DND-41 (cell line): Measurements from ENCODE around the gene SNAPIN.
A peak's percentile ranks its signal among the peaks of the same experiment; 100 is the strongest.

Experiments used
- ATAC-seq: fragments of 200-7000 bp; cut with Tn5 transposase; 3 replicates; pipeline ENCODE4 v1.9.1; 2021; ENCODE audit warnings: low read depth; ENCODE audit not compliant: insufficient read depth
- DNase-seq: peaks from one replicate; pipeline ENCODE4 v3.0.0-alpha.2; 2020
- H2AFZ ChIP-seq: 2 replicates; pipeline ENCODE4 v1.6.0; 2012; ENCODE audit warnings: low read depth, low read length
- H3K27ac ChIP-seq: 2 replicates; pipeline ENCODE4 v1.5.1; 2012; ENCODE audit warnings: low read length, inconsistent platforms
- H3K27me3 ChIP-seq: fragments of 200-600 bp; sonication (generic); 2 replicates; pipeline ENCODE4 v1.6.0; 2012; ENCODE audit warnings: low read length, mild to moderate bottlenecking, inconsistent platforms; ENCODE audit not compliant: insufficient read depth, poor library complexity
- H3K36me3 ChIP-seq: 2 replicates; pipeline ENCODE4 v1.5.1; 2012; ENCODE audit warnings: low read length, inconsistent platforms; ENCODE audit not compliant: insufficient read depth
- H3K4me1 ChIP-seq: 2 replicates; pipeline ENCODE4 v1.5.1; 2012; ENCODE audit warnings: mild to moderate bottlenecking, low read length; ENCODE audit not compliant: insufficient read depth
- H3K4me2 ChIP-seq: 2 replicates; pipeline ENCODE4 v1.6.0; 2012; ENCODE audit warnings: mild to moderate bottlenecking, moderate library complexity, low read length, inconsistent platforms; ENCODE audit not compliant: insufficient read depth
- H3K4me3 ChIP-seq, 2 experiments: fragments of 200-600 bp in 1 of 2; shearing (Covaris generic) in 1 of 2; 2 replicates each; pipeline ENCODE4 v1.5.1; 2012 to 2016; ENCODE audit warnings: inconsistent platforms in 2 of 2, low read length in 2 of 2, mild to moderate bottlenecking in 2 of 2, low read depth in 1 of 2, moderate library complexity in 1 of 2
- H3K79me2 ChIP-seq: 2 replicates; pipeline ENCODE4 v1.6.0; 2012; ENCODE audit warnings: low read length, inconsistent platforms; ENCODE audit not compliant: insufficient read depth
- H3K9ac ChIP-seq: 2 replicates; pipeline ENCODE4 v1.6.0; 2012; ENCODE audit warnings: low read depth, mild to moderate bottlenecking, inconsistent platforms, low read length, moderate library complexity
- H3K9me3 ChIP-seq: 2 replicates; pipeline ENCODE4 v1.5.1; 2012; ENCODE audit warnings: low read length, moderate library complexity, mild to moderate bottlenecking, inconsistent platforms; ENCODE audit not compliant: insufficient read depth, severe bottlenecking
- H4K20me1 ChIP-seq: 2 replicates; pipeline ENCODE4 v1.6.0; 2012; ENCODE audit warnings: low read length; ENCODE audit not compliant: insufficient read depth
- CTCF ChIP-seq: IDR thresholded peaks from 2 replicates; pipeline ENCODE4 v1.5.1; 2012; ENCODE audit warnings: borderline replicate concordance, low read length, moderate library complexity, mild to moderate bottlenecking; ENCODE audit not compliant: poor library complexity, severe bottlenecking; ENCODE audit errors: extremely low read depth
- EZH2 ChIP-seq: IDR thresholded peaks from 3 replicates; pipeline ENCODE4 v1.6.1; 2012; ENCODE audit warnings: borderline replicate concordance, low read depth, mild to moderate bottlenecking, moderate library complexity, low read length, inconsistent platforms; ENCODE audit not compliant: severe bottlenecking

Gene SNAPIN

GRCh38 chr1:153658400-153659174 lies at the start of gene SNAPIN:
TSS of gene SNAPIN (plus strand) at chr1:153658703. CDS start at chr1:153658744, 41 bp downstream.
- Histone ChIP-seq H4K20me1 (peaks cover 5% of the 10 kb centered on the region; the same call in 1 of the 2 replicates), H3K36me3 (peaks cover 35% of the 10 kb centered on the region), H3K4me2 (peak within 1 kb of the TSS; percentile 70), H3K27ac (peak within 1 kb of the TSS; percentile 90), H3K27me3 (no peaks in the 10 kb centered on the region), H3K9me3 (no peaks in the 10 kb centered on the region), H3K4me3 (peak within 1 kb of the TSS; percentile 67 to 85), H3K9ac (peak within 1 kb of the TSS; percentile 79), H3K4me1 (peaks cover 28% of the 10 kb centered on the region), H2AFZ (peak within 1 kb of the TSS; percentile 93), H3K79me2 (peaks cover 17% of the 10 kb centered on the region)
- peak; percentile 96 for ATAC-seq
- peak; percentile 93 for DNase-seq
- TF ChIP-seq CTCF (peak; percentile 32), EZH2 (no peak)

DNA sequence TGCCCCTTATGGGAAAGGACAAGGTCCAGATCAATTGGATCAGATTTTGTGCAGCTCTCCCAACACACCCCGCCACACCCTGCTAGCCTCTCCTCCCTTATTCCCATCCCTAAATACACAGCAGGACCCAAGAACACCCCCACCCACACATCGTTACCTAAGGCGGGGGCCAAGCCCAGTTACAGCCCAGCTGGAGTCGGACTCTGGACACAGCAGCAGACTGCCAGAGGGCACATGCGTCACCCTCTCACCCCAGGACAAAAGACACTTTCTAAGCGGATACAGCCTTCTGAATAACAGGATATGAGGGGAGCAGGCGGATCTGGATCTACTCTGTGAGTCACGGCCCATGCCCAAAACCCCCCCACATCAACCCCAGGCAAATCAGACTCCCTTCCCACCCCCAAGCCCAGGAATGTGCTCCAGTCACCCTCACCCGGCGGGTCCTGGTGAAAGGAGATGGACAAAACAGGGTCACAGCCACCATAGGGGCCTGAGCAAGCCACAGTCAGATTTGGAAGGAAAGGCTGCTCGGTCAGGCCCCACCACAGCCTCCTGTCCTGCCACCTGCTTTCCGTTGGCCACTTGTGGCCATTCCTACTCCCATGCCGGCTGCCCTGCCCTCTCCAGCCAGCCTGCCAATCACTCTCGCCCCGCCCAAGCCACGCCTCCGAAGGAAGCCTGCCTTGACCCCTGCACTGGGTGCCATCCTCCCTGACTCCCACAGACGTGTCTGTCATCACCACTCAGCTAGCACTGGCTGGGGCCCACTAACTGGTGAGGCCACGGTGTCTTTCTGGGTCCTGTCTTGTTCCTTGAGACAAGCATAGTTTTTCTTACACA lies 49.5 kb upstream of the SNAPIN start:
- H3K9me3 ChIP-seq: no peaks in the 10 kb centered on the region
- TF ChIP-seq CTCF: no peak
- TF ChIP-seq EZH2: no peak
- no peak for ATAC-seq
- no peaks in the 10 kb centered on the region for H3K4me1 ChIP-seq
- no peak overlapping the region for H3K27ac ChIP-seq
- no peak overlapping the region for H2AFZ ChIP-seq
- no peaks in the 10 kb centered on the region for H3K36me3 ChIP-seq
- H3K4me2 ChIP-seq: no peak overlapping the region
- no peak for DNase-seq
- no peaks in the 10 kb centered on the region for H3K79me2 ChIP-seq
- no peak overlapping the region for H3K4me3 ChIP-seq
- no peak overlapping the region for H3K9ac ChIP-seq
- H4K20me1 ChIP-seq: no peaks in the 10 kb centered on the region
- no peaks in the 10 kb centered on the region for H3K27me3 ChIP-seq

- no peak overlapping the region for H3K27ac ChIP-seq
- TF ChIP-seq CTCF (no peak), EZH2 (no peak)
- DNase-seq (no peak), ATAC-seq (no peak)
- H3K36me3 ChIP-seq: no peaks in the 10 kb centered on the region
- no peak overlapping the region for H3K4me3 ChIP-seq
- H3K4me2 ChIP-seq: no peak overlapping the region
- H2AFZ ChIP-seq: no peak overlapping the region
- H3K9me3 ChIP-seq: no peaks in the 10 kb centered on the region
- no peak overlapping the region for H3K9ac ChIP-seq
- H4K20me1 ChIP-seq: no peaks in the 10 kb centered on the region
- H3K27me3 ChIP-seq: no peaks in the 10 kb centered on the region
- no peaks in the 10 kb centered on the region for H3K4me1 ChIP-seq
- H3K79me2 ChIP-seq: no peaks in the 10 kb centered on the region
Measured at GRCh38 chr1:153609585-153609907, 49.0 kb upstream of the SNAPIN start.
